OCI-M1 (cell line): Measurements from ENCODE around the gene GBGT1.

Experiments used
- DNase-seq: peaks from one replicate; lab custom pipeline; 2025; lab: John Stamatoyannopoulos, UW

Gene GBGT1

DNA sequence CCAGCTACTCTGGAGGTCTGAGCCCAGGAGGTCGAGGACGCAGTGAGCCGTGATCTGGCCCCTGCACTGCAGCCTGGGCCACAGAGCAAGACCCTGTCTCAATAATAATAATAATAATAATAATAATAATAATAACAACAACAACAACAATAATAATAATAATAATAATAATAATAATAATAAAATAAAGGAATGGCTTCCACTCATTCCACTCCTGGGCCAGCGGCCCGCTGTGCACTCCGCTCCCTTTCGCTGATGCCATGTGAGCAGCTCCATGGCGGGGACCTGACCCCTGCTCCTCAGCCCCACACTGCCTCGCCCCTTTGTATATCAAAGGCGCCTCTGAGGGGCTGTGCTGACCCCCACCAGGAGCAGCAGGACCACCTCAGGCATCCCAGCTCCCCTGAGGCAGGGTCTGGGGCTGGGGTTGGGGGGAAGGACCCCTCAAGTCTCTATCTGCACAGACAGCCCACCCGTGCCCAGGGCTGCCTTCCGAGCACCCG is 20.0 kb downstream of the GBGT1 start:
- no peak for DNase-seq

DNA sequence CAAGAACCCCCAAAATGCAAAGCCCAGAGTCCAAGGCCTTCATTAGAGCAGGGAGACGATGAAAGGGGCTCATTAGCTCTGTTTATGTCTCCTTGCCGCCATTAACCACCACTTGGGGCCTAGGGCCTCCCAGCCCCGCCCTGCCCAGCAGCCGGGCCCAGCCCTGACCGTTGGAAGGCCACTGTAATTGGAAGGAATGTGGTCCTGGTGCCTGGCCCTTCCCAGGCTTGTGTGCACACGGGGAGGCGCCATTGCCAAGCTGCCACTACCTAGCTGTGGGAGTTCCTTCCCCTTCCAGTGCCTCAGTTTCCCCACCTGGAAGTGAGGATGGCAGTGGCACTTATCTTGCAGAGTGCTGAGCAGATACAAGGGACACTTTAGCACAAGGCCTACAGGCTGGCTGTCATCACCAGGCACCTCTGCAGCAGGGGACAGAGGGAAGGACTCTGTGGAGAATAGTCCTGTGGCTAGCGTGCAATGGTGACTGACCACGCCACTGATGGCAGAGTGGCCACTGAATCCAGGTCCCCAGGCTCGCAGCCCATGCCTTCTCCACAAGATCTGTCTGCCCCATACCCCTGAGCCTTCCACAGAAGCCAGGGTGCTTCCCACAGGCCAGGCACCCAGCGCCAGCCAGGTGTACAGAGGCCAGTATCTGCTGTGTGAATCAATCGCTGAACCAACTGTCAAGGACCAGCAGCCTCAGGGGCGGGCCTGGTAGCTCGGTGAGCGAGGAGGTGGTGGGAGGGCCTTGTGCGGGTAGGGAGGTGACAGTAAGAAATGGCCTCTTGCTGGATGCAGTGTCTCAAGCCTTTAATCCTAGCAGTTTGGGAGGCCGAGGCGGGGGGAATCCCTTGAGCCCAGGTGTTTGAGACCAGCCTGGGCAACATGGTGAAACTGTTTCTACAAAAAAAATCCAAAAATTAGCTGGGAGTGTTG is 20.8 kb downstream of the GBGT1 start:
- no peak for DNase-seq

GRCh38 chr9:133141833-133142595 is 21.7 kb downstream of the GBGT1 start:
- DNase-seq: no peak

GRCh38 chr9:133140606-133141005 is 23.1 kb downstream of the GBGT1 start:
- no peak for DNase-seq

DNA sequence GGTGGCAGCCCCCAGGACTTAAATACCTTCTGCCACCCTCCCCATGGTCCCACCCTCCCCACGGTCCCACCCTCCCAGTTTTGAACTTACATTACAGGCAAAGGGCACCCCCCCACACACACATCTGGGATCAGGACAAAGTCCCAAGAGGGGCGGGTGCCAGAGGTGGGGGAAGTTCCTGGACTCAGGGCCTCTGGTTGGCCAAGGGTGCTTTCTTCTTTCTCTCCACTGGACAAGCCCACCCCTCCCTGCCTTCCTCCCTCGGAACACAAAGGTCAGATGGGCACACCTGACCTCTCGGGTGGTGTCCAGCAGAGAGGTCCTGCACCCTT is 23.6 kb downstream of the GBGT1 start:
- DNase-seq: no peak

DNA sequence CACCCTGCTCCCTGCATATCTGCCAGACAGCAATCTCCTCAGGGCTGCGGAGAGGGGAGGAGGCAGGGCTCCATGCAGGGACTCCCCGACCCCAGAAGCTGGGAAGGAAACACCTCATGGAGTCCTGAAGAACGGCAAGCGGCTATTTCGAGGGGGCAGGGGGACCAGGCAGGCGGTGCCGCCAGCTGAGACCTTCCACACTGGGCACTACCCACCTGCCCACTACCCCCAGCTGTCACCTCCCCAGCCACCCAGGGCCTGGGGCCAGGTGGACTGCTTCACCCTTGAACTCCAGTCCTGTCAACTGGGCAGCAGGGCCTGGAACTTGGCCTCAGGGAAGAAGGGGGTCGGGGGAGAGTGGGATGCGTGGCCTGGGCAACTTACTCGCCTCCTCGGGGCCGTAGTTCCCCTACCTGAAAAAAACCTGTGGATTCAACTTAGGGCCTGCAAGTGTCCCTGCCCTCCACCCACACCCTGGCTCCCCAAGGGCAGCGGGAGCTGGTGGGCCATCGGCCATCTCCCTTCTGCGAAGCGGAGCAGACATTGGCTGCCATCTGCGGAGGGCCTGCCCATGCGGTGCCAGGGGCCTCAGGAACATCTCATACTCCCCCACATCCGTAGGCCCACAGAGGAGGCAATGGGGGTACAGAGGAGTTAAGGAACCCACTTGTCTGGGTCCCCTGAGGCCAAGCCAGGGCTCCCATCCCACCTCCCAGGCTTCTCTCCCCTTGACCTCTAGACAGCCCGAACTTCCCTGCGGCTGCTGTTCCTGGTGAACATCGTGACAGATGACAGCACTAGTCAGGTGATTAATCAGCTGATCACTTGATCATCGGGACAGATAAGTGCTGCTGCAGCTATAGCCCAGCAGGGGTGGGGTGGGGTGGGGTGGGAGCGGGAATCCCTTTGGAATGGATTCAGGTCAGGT is 24.2 kb downstream of the GBGT1 start:
- no peak for DNase-seq

DNA sequence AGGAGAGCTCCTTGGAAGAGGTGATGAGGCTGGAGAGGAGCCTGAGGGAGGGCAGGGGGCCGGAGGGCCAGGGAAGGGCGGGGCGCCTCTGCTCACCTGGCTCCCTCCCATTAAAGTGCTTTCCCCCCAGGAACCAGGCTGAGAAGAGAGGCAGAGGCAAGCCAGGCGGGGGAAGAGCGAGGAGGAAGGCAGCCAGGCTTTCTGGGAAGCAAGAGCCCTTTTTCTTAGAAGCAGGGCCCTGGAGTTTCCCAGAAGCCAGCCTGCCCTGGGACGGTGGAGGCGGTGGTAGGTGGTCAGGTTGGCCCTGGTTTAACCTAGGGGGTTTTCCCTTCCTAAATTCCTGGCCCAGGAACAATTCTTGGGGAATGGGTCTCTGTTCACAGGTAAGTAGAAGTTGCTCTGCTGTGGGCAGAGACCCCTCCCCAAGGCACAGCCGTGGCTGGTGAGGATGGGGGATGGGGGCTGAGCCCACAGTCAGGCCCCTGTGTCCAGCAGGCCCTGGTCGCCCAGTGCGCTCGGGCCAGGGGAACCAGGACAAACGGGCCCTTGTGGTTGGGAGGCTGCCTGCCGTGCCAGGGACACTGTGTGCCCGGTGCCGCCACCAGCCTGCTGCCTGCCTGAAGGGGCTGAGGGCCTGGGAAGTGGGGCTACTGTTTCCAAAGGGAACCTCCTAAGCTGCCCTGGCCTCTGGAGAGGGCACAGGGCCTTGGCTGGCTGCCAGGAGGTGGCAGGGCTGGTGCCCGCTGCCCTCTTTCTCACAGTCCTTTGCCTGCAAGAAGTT is 26.1 kb downstream of the GBGT1 start:
- peak; percentile 83 for DNase-seq

GRCh38 chr9:133135146-133135745 is 28.5 kb downstream of the GBGT1 start:
- DNase-seq: no peak

DNA sequence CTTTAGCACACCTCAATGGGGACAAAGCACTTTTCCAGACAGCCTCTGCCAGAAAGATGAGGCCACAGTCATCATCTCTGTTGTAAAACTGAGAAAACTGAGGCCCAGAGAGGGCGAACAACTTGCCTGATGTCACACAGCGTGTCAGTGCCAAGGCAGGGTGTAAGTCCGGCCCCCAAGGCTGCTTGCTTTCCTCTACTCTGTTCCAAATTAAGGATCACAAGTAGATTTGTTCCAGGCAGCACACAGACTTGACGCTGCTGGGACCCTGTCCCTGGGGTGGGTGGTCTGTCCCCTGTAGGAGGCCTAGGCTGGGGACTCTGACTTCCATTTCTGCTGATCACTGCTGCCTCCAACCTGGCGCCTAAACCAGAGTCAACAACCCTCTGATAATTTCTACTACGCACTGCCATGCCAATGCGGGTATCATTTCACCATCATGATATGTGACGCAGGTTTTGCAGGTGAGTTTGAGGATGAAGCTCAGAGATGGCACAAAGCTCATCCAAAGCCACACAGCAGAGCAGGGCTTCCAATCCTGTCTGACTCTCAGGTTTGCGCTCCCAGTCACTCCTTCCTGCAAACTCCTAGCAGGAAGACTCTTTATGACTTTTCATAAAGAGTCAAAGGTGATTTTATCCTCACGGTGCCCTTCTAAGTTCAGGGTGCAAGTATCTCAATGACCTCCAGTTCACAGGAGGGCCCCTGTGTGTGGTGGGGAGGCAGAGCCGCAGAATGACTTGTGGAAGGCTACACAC is 29.1 kb downstream of the GBGT1 start:
- DNase-seq: no peak

DNA sequence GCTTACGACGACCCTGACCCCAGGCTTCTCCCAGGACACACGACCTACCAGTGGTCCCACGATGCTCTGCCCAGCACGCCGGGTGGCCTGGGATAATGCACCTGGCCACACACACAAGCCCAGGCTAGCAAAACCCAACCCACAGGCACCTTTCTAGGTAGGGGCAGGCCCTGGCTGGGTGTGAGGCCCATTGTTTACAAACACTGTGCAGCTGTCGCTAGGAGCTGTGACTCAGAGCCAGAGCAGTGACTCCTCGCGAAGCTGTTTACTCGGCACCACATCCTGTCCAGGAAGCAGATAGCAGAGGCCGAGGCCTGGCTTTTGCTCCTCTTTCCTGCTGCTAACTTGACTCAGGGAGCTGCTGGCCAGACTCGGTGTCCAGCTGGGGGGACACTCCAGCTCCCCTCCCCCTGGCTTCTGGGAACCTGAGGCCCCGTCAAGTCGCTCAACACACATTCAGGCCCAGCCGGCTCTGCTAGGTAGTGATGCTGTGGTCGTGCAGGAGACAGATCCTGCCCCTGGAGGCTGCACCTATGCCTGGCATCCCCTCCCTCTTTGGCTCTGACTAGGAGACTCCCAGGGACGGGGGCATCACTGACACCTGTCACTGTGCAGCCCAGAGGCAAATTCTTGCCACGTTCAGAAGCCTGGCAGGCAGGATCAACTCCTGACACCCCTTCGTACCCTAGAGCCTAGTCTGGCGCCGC is 29.9 kb downstream of the GBGT1 start:
- DNase-seq: peak; percentile 31

- no peak for DNase-seq
Observed at GRCh38 chr9:133132174-133132573, 31.5 kb downstream of the GBGT1 start.

GRCh38 chr9:133131506-133131905 is 32.2 kb downstream of the GBGT1 start:
- no peak for DNase-seq

GRCh38 chr9:133130685-133131244 is 32.9 kb downstream of the GBGT1 start:
- DNase-seq: no peak

GRCh38 chr9:133129001-133129795 is 34.5 kb downstream of the GBGT1 start:
- no peak for DNase-seq

DNA sequence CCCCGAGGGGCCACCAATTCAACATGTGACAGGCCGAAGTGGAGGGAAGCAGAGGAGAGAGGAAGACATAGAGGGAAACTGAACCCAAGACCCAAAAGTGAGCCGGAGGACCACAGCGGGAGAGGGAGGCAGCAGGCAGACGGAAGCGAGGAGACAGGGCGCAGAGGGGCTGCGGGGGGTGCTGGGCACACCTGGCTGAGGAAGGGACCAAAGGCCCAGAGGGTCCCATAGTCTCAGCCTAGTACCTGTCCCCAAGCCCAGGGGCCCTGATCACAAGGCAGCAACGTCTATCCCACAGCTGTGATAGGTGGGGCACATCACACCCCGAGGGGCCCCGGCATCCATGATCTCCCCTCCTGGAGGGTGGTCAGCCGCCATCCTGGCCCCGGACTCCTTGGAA is 35.6 kb downstream of the GBGT1 start:
- DNase-seq: no peak

GRCh38 chr9:133127340-133127981 is 36.3 kb downstream of the GBGT1 start:
- no peak for DNase-seq

DNA sequence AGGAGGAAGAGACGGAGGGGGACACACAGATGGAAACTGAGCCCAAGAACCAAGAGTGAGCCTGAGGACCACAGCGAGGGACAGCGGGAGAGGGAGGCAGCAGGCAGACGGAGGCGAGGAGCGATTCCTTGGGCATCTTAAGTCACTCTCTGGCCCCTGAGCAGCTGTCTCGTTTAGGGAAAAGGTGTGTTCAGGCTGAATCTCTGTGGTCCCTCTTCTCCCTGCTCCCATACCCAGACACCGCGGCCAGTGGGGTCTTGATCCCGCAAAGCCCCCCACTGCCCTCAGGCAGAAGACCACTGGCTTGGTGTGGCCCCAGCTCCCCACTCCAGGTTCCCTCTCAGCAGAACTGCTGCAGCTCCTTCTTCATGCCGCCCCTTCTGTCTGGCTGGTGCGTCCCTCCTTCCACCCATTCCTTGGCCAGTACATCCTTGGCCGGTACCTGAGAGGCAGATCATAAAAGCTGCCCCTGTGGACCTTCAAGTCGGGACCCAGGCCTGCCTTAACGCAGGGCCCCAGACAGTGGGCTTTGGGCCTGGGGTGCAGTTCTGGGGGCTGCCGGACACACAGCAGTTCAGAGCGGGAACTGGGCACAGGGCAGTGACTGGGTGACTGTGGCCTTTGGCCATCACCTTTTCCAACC is 36.9 kb downstream of the GBGT1 start:
- no peak for DNase-seq
